Gastrocnemius medialis (tissue), 4 donors: ENCODE data around the gene XPC. TPM values are rescaled to one million over a fixed set of nuclear protein-coding genes. Genes with fewer than 3 reads are reported as not detected.

Experiments used
- ATAC-seq, 2 donors: fragments of 150-250 bp; one replicate each; pipeline ENCODE4 v1.9.1; 2016
- DNase-seq, 2 donors: peaks; one replicate each; pipeline ENCODE4 v3.0.0-alpha.2; 2019
- H3K27ac ChIP-seq, 4 donors: fragments of 200-600 bp; sonication (generic); 1 replicate in 1 of 4; 2 replicates in 3 of 4; pipeline ENCODE4 v1.5.1; 2016 to 2018; ENCODE audit warnings: mild to moderate bottlenecking in 2 of 4, moderate library complexity in 1 of 4
- H3K27me3 ChIP-seq, 3 donors: fragments of 200-600 bp; sonication (generic) in 2 of 3; 1 replicate in 1 of 3; 2 replicates in 2 of 3; pipeline versions ENCODE4 v1.5.1 to v1.6.0; 2016 to 2019; ENCODE audit warnings: mild to moderate bottlenecking in 1 of 3, moderate library complexity in 1 of 3
- H3K36me3 ChIP-seq, 2 donors: fragments of 200-600 bp; sonication (generic) in 1 of 2; one replicate each; pipeline ENCODE4 v1.5.1; 2017 to 2018
- H3K4me1 ChIP-seq, 2 donors: fragments of 200-600 bp; sonication (generic) in 1 of 2; one replicate each; pipeline ENCODE4 v1.5.1; 2016 to 2017; ENCODE audit warnings: mild to moderate bottlenecking in 2 of 2
- H3K4me3 ChIP-seq, 4 donors: fragments of 200-600 bp; sonication (generic) in 3 of 4; 1 replicate in 1 of 4; 2 replicates in 3 of 4; pipeline ENCODE4 v1.5.1; 2016 to 2019; ENCODE audit warnings: mild to moderate bottlenecking in 2 of 4
- H3K9me3 ChIP-seq, 3 donors: fragments of 200-600 bp; sonication (generic) in 2 of 3; 1 replicate in 1 of 3; 2 replicates in 2 of 3; pipeline ENCODE4 v1.5.1; 2016 to 2019
- POLR2A ChIP-seq, 2 donors: fragments of 450-650 bp; IDR thresholded peaks; one replicate each; pipeline ENCODE4 v1.6.1; 2017; ENCODE audit warnings: antibody characterized with exemption in 2 of 2, mild to moderate bottlenecking in 2 of 2, moderate library complexity in 2 of 2
- in situ Hi-C, 4 donors: fragments of 200-750 bp; cut with MboI; loops; one replicate each; pipeline versions ENCODE4 v1.15.0 to v1.8.0; 2017; ENCODE audit warnings: low sequenced_read_pairs in 4 of 4
- intact Hi-C: fragments of 100-400 bp; cut with DNase I; formaldehyde crosslinking; loops from one replicate; pipeline ENCODE4 v1.15.1; 2023; ENCODE audit warnings: low total_unique reads
- total RNA-seq, 4 donors: library from RNA; depleted of rRNA; stranded (reverse); fragments of >200 nt; gene quantifications; one replicate each; pipeline versions ENCODE4 v1.1.0 to v1.2.3, GENCODE V29; 2016
- TF ChIP-seq, protein P1 (sequence below), 5 experiments: fragments of 450-650 bp in 3 of 5; fragments of 200-600 bp in 2 of 5; sonication (generic) in 2 of 5; IDR thresholded peaks in 4 of 5; conservative IDR thresholded peaks in 1 of 5; 1 replicate in 4 of 5; 2 replicates in 1 of 5; pipeline ENCODE4 v1.5.1; 2016 to 2019; ENCODE audit warnings: antibody characterized with exemption in 5 of 5, mild to moderate bottlenecking in 3 of 5, moderate library complexity in 3 of 5

The XPC gene
- total RNA-seq, 4 donors from 2014 or later: 22.0 to 30.6 (median 27.0) TPM

DNA sequence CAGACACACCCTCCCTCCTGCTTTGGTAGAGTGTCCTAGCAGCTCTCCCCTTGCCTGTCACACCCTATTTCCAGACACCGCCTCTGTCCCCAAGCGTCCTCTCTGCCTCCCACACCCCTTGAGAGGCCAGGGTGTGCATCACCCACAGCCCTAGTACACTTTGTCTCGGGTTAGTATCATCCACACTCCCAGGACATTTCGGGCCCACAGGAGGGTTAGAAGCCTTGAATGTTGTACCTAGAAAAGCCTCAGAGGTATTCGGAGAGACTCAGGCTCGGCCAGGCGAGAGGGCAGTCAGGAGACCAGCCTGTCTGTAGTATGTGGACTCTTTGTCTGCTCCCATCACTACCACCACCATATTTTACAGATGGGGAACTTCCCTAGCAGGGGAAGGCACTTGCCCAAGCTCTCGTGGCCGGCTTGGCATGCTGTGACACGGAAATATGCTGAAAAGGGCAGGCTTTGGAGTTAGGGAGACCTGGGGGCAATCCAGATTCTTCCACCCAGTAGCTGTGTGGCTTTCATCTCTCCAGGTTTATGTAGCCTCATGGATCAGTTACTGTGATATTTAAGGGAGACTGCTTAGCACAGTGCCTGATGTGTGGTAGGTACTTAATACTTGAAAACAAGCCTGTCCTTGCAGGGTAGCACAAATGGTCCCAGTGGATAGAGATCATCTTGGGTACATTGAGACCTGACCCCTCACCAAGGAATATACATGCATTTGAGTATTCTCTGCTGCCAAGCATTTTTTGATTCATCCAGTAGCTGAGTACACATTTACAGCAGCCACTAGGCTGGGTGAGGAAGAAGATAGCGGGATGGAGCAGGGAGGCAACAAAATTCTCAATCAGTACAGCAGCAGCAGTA is 52.1 kb downstream of the XPC start:
- peaks cover 0 to 21% of the 10 kb centered on the region in 2 donors for H3K36me3 ChIP-seq
- in situ Hi-C loops: loop anchor here in 2 of 4 donors (10.0 to 25.0 kb wide), 2 partner anchors 231 to 936 kb away; partner anchors contain the start of gene MRPS25 (in 1 of the 2)
- peaks cover 33 to 41% of the 10 kb centered on the region in 2 donors for H3K4me1 ChIP-seq

DNA sequence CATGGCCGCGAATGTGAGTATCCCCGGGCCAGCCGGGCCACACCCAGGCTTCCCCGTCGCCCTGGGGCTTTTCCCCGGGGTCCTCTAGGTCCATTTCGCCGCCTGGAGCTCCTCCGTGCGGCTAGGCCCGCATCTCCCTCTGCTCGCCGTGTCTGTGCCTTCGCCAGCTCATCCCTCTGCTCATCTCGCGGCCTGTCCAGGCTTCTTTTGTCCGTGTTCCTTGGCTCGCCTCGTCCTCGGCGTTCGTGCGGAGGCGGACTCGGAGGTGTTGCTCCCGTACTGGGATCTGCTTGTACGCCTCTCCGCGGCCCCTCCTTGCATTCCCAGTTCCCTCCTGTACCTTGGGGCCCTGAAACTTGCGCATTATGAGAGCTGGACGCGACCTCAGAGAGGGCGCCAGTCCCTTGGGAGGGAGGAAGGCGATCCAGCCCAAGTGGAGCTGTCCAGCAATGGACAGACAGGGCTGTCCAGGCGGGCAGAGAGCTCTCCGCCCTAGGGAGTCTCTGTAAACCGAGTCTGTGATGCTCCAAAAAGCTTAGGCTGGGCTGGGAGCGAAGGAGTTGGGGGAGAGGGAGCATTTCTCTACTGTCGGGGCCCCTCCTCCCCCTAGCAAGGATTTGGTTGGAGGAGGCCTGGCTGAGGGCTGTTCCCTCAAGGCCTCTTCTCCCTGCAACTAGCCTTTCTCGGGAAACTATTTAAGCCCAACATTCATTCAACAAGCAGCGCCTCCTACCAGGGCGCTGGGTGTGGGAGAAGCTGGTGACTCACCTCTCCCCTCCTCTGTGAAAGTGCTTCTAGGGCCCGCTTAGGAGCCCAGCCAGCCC is 53.0 kb downstream of the XPC start:
- intact Hi-C loops: loop anchor here (1.0 to 10.0 kb wide), 6 partner anchors 53 to 822 kb away; partner anchors contain the start of genes CCDC174, HDAC11, LSM3 and NR2C2
- DNase-seq (no peak), ATAC-seq (peak; percentile 16 to 17)
- peaks cover 0 to 19% of the 10 kb centered on the region in 2 donors for H3K36me3 ChIP-seq
- TF ChIP-seq, protein P1, sequence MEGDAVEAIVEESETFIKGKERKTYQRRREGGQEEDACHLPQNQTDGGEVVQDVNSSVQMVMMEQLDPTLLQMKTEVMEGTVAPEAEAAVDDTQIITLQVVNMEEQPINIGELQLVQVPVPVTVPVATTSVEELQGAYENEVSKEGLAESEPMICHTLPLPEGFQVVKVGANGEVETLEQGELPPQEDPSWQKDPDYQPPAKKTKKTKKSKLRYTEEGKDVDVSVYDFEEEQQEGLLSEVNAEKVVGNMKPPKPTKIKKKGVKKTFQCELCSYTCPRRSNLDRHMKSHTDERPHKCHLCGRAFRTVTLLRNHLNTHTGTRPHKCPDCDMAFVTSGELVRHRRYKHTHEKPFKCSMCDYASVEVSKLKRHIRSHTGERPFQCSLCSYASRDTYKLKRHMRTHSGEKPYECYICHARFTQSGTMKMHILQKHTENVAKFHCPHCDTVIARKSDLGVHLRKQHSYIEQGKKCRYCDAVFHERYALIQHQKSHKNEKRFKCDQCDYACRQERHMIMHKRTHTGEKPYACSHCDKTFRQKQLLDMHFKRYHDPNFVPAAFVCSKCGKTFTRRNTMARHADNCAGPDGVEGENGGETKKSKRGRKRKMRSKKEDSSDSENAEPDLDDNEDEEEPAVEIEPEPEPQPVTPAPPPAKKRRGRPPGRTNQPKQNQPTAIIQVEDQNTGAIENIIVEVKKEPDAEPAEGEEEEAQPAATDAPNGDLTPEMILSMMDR (IDR thresholded peaks at IDR 0.05 in 4 of 5, conservative IDR thresholded peaks at IDR 0.05 in 1 of 5): peak in 1 of 5 experiments; percentile 14
- peak; percentile 71 to 77 for TF ChIP-seq POLR2A (IDR thresholded peaks at IDR 0.05)
- H3K4me3 ChIP-seq: peak overlapping the region; percentile 68 to 91 (median 72)
- H3K27me3 ChIP-seq: no peaks in the 10 kb centered on the region
- H3K27ac ChIP-seq: peak overlapping the region; percentile 92 to 98 (median 94)
- H3K9me3 ChIP-seq: no peaks in the 10 kb centered on the region
- peaks cover 33 to 41% of the 10 kb centered on the region in 2 donors for H3K4me1 ChIP-seq
- in situ Hi-C loops: loop anchor here in 2 of 4 donors (10.0 to 25.0 kb wide), 2 partner anchors 231 to 937 kb away; partner anchors contain the start of gene MRPS25 (in 1 of the 2)

More for the DNA sequence above, 52.1 kb downstream of the XPC start:
- Histone ChIP-seq H3K27me3 (no peaks in the 10 kb centered on the region), H3K9me3 (no peaks in the 10 kb centered on the region), H3K4me3 (peak overlapping the region; percentile 68 to 91 (median 72)), H3K27ac (peak overlapping the region; percentile 92 to 98 (median 94))
- intact Hi-C loops: loop anchor here (5.0 to 10.0 kb wide), 4 partner anchors 159 to 821 kb away; partner anchors contain the start of genes CCDC174, HDAC11 and NR2C2
- ATAC-seq (peak; percentile 57 to 64), DNase-seq (peak; percentile 95 to 97)
- TF ChIP-seq POLR2A (IDR thresholded peaks at IDR 0.05): peak; percentile 30 to 52
- TF ChIP-seq, protein P1 (IDR thresholded peaks at IDR 0.05 in 4 of 5, conservative IDR thresholded peaks at IDR 0.05 in 1 of 5): no peak

DNA sequence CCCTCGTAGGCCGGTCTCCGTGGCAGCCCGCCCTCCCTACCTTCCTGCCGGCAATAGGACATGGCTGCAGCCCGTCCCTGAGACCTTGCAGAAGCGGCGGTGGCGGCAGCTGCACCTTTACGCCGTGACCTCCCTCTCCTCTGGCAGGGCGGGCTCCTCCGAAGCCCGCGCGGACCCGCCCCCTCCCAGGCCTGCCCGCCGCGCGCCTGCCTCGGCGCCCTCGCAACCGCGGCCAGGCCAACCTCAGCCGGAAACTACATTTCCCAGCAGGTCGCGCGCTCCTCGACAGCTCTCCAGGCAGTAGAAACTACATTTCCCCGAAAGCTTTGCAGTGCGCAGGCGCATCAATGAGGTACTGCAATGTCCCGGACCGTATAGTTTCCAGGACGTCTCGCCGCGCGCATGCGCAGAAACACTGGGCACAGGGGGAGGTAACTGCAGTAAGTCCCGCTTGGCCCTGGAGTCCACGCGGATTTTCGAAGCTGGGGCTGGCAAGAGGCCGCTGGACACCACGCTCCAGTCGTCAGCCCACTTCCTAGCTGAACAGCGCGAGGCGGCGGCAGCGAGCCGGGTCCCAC is 53.7 kb downstream of the XPC start, which contains the start of the genes CHCHD4 and TMEM43:
Gene CHCHD4, minus strand, starts transcription at position 256 of the 578 bp plus-strand sequence. Its CDS starts 194 bp downstream, at position 62.
Gene TMEM43, plus strand, starts transcription at position 438 of the 578 bp plus-strand sequence. CDS start 142 bp downstream, outside the sequence.
- Histone ChIP-seq H3K27me3 (no peaks in the 10 kb centered on the region), H3K4me3 (peak within 1 kb of the TSS; percentile 68 to 91 (median 72)), H3K9me3 (no peaks in the 10 kb centered on the region), H3K27ac (peak within 1 kb of the TSS; percentile 92 to 98 (median 94)), H3K4me1 (peaks cover 33 to 41% of the 10 kb centered on the region in 2 donors), H3K36me3 (peaks cover 0 to 19% of the 10 kb centered on the region in 2 donors)
- TF ChIP-seq, protein P1 (IDR thresholded peaks at IDR 0.05 in 4 of 5, conservative IDR thresholded peaks at IDR 0.05 in 1 of 5): peak in 1 of 5 experiments; percentile 11
- peak; percentile 90 to 92 for TF ChIP-seq POLR2A (IDR thresholded peaks at IDR 0.05)
- in situ Hi-C loops: loop anchor here in 2 of 4 donors (10.0 to 25.0 kb wide), 3 partner anchors 230 to 938 kb away; partner anchors contain the start of genes HDAC11 (in 1 of the 2) and MRPS25 (in 1 of the 2)
- ATAC-seq (peak; percentile 77 to 80), DNase-seq (peak; percentile 99 to 100)
- intact Hi-C loops: loop anchor here (1.0 to 10.0 kb wide), 6 partner anchors 54 to 823 kb away; partner anchors contain the start of genes CCDC174, HDAC11, LSM3 and NR2C2
